Lower leg skin (tissue), 3 donors: ENCODE measurements around the gene TOMM7.

Experiments
- POLR2A ChIP-seq, 2 donors: fragments of 450-650 bp; IDR thresholded peaks; one replicate each; pipeline ENCODE4 v1.6.1; 2016 to 2017; ENCODE audit warnings: antibody characterized with exemption in 2 of 2, mild to moderate bottlenecking in 1 of 2, moderate library complexity in 1 of 2
- TF ChIP-seq, protein P1 (sequence below), 3 donors: fragments of 450-650 bp; IDR thresholded peaks; one replicate each; pipeline ENCODE4 v1.5.1; 2016; ENCODE audit warnings: antibody characterized with exemption in 3 of 3, mild to moderate bottlenecking in 3 of 3, moderate library complexity in 2 of 3

DNA sequence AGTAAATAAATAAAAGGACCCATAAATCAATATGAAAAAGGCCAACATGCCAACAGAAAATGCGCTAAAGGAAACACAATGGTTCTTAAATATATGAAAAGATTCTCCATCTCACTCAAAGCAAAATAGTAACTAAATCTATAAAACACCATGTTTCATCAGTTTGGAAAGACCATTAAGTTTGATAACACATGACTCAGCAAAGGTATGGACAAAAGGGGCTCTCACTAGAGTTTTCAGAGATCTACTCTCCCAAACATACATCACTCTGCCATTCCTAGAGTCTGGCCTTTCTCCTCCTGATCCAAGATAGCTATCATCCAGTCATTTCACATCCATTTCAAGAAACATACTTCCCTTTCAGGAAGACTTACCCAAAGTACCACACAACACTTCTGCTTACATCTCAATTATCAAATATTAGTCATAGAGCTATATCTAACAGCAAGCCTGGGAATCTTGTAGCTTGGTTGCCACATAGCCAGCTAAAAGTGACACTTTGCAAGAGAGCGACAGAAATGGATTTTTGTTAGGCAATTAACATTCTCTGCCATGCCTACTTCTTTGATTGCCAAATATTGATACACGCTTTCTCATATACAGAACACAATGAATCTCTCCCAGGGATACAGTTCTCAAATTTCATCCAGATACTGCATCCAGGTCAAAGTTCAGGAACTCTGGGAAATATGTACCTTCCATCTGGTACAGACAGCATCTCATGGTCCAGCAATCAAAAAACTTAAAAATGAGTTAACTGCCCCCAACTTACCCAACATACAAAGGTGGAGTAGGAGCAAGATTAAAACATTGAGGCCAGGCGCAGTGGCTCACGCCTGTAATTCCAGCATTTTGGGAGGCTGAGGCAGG is 28.8 kb downstream of the TOMM7 start:
- TF ChIP-seq, protein P1, sequence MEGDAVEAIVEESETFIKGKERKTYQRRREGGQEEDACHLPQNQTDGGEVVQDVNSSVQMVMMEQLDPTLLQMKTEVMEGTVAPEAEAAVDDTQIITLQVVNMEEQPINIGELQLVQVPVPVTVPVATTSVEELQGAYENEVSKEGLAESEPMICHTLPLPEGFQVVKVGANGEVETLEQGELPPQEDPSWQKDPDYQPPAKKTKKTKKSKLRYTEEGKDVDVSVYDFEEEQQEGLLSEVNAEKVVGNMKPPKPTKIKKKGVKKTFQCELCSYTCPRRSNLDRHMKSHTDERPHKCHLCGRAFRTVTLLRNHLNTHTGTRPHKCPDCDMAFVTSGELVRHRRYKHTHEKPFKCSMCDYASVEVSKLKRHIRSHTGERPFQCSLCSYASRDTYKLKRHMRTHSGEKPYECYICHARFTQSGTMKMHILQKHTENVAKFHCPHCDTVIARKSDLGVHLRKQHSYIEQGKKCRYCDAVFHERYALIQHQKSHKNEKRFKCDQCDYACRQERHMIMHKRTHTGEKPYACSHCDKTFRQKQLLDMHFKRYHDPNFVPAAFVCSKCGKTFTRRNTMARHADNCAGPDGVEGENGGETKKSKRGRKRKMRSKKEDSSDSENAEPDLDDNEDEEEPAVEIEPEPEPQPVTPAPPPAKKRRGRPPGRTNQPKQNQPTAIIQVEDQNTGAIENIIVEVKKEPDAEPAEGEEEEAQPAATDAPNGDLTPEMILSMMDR (IDR thresholded peaks at IDR 0.05) = no peak
- no peak for TF ChIP-seq POLR2A (IDR thresholded peaks at IDR 0.05)
